Measurements from ENCODE around the gene TNRC6A. TPM values are rescaled to one million over a fixed set of nuclear protein-coding genes. Genes with fewer than 3 reads are reported as not detected.

TNRC6A gene
- total and polyA plus RNA-seq, 2 experiments from 2014 or later: 93.1 to 124 TPM

- no peak within 1 kb of the TSS for H2AFZ ChIP-seq
These were observed 116.5 kb downstream of the TNRC6A start, which contains the start of gene SLC5A11 for GRCh38 chr16:24845726-24846547. SLC5A11 (plus strand) TSS chr16:24845963; CDS start chr16:24858644, 12,681 bp downstream.

More at GRCh38 chr16:24845726-24846547, 116.5 kb downstream of the TNRC6A start, which contains the start of gene SLC5A11:
- H3K36me3 Mint-ChIP-seq (ENCODE audit: low read depth): no peaks in the 10 kb centered on the region
- Histone ChIP-seq H3K9me2 (ENCODE audit: insufficient read depth) (no peaks in the 10 kb centered on the region), H3K36me3 (ENCODE audit: insufficient read depth) (no peaks in the 10 kb centered on the region), H3F3A (replicated peaks; ENCODE audit: low read depth) (no peaks in the 10 kb centered on the region), H4K20me1 (replicated peaks; ENCODE audit: insufficient read depth) (no peaks in the 10 kb centered on the region), H3K79me2 (replicated peaks; ENCODE audit: insufficient read depth) (no peaks in the 10 kb centered on the region), H3K27me3 (ENCODE audit: insufficient read depth) (no peaks in the 10 kb centered on the region), H3K4me3 (no peak within 1 kb of the TSS), H3K27ac (ENCODE audit: low read depth) (no peak within 1 kb of the TSS), H3K4me2 (no peak within 1 kb of the TSS), H3K4me1 (ENCODE audit: insufficient read depth) (no peaks in the 10 kb centered on the region)
- no peaks in the 10 kb centered on the region for H3K4me1 Mint-ChIP-seq
- H3K27ac Mint-ChIP-seq: no peak within 1 kb of the TSS; the same call in 1 of the 2 replicates
- no peaks in the 10 kb centered on the region for H3K9me3 Mint-ChIP-seq
- no peak within 1 kb of the TSS for H3K4me3 Mint-ChIP-seq
- no peak for DNase-seq (ENCODE audit: low spot score)
- peak; percentile 22; the same call in 2 of the 3 replicates for ATAC-seq
- peaks cover 8% of the 10 kb centered on the region for H3K27me3 Mint-ChIP-seq (ENCODE audit: insufficient read depth, low read depth, poor library complexity)
- TF ChIP-seq POLR2AphosphoS5 (IDR thresholded peaks at IDR 0.05; ENCODE audit: low read depth): no peak
- TF ChIP-seq, protein P1, sequence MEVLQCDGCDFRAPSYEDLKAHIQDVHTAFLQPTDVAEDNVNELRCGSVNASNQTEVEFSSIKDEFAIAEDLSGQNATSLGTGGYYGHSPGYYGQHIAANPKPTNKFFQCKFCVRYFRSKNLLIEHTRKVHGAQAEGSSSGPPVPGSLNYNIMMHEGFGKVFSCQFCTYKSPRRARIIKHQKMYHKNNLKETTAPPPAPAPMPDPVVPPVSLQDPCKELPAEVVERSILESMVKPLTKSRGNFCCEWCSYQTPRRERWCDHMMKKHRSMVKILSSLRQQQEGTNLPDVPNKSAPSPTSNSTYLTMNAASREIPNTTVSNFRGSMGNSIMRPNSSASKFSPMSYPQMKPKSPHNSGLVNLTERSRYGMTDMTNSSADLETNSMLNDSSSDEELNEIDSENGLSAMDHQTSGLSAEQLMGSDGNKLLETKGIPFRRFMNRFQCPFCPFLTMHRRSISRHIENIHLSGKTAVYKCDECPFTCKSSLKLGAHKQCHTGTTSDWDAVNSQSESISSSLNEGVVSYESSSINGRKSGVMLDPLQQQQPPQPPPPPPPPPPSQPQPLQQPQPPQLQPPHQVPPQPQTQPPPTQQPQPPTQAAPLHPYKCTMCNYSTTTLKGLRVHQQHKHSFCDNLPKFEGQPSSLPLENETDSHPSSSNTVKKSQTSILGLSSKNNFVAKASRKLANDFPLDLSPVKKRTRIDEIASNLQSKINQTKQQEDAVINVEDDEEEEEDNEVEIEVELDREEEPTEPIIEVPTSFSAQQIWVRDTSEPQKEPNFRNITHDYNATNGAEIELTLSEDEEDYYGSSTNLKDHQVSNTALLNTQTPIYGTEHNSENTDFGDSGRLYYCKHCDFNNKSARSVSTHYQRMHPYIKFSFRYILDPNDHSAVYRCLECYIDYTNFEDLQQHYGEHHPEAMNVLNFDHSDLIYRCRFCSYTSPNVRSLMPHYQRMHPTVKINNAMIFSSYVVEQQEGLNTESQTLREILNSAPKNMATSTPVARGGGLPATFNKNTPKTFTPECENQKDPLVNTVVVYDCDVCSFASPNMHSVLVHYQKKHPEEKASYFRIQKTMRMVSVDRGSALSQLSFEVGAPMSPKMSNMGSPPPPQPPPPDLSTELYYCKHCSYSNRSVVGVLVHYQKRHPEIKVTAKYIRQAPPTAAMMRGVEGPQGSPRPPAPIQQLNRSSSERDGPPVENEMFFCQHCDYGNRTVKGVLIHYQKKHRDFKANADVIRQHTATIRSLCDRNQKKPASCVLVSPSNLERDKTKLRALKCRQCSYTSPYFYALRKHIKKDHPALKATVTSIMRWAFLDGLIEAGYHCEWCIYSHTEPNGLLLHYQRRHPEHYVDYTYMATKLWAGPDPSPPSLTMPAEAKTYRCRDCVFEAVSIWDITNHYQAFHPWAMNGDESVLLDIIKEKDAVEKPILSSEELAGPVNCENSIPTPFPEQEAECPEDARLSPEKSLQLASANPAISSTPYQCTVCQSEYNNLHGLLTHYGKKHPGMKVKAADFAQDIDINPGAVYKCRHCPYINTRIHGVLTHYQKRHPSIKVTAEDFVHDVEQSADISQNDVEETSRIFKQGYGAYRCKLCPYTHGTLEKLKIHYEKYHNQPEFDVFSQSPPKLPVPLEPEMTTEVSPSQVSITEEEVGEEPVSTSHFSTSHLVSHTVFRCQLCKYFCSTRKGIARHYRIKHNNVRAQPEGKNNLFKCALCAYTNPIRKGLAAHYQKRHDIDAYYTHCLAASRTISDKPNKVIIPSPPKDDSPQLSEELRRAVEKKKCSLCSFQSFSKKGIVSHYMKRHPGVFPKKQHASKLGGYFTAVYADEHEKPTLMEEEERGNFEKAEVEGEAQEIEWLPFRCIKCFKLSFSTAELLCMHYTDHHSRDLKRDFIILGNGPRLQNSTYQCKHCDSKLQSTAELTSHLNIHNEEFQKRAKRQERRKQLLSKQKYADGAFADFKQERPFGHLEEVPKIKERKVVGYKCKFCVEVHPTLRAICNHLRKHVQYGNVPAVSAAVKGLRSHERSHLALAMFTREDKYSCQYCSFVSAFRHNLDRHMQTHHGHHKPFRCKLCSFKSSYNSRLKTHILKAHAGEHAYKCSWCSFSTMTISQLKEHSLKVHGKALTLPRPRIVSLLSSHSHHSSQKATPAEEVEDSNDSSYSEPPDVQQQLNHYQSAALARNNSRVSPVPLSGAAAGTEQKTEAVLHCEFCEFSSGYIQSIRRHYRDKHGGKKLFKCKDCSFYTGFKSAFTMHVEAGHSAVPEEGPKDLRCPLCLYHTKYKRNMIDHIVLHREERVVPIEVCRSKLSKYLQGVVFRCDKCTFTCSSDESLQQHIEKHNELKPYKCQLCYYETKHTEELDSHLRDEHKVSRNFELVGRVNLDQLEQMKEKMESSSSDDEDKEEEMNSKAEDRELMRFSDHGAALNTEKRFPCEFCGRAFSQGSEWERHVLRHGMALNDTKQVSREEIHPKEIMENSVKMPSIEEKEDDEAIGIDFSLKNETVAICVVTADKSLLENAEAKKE (CRISPR knock-in tag; IDR thresholded peaks at IDR 0.05): no peak
- no peak for TF ChIP-seq EZH2 (IDR thresholded peaks at IDR 0.05; ENCODE audit: low read depth, unreplicated experiment)
- TF ChIP-seq JUNB (IDR thresholded peaks at IDR 0.05; ENCODE audit: unreplicated experiment): no peak
- TF ChIP-seq STAT1 (IDR thresholded peaks at IDR 0.05; ENCODE audit: unreplicated experiment): no peak
- TF ChIP-seq ETS1 (IDR thresholded peaks at IDR 0.05): no peak
- TF ChIP-seq, protein P2, sequence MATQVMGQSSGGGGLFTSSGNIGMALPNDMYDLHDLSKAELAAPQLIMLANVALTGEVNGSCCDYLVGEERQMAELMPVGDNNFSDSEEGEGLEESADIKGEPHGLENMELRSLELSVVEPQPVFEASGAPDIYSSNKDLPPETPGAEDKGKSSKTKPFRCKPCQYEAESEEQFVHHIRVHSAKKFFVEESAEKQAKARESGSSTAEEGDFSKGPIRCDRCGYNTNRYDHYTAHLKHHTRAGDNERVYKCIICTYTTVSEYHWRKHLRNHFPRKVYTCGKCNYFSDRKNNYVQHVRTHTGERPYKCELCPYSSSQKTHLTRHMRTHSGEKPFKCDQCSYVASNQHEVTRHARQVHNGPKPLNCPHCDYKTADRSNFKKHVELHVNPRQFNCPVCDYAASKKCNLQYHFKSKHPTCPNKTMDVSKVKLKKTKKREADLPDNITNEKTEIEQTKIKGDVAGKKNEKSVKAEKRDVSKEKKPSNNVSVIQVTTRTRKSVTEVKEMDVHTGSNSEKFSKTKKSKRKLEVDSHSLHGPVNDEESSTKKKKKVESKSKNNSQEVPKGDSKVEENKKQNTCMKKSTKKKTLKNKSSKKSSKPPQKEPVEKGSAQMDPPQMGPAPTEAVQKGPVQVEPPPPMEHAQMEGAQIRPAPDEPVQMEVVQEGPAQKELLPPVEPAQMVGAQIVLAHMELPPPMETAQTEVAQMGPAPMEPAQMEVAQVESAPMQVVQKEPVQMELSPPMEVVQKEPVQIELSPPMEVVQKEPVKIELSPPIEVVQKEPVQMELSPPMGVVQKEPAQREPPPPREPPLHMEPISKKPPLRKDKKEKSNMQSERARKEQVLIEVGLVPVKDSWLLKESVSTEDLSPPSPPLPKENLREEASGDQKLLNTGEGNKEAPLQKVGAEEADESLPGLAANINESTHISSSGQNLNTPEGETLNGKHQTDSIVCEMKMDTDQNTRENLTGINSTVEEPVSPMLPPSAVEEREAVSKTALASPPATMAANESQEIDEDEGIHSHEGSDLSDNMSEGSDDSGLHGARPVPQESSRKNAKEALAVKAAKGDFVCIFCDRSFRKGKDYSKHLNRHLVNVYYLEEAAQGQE (IDR thresholded peaks at IDR 0.05; ENCODE audit: unreplicated experiment): no peak
- no peak for TF ChIP-seq ZNF331 (CRISPR knock-in tag; IDR thresholded peaks at IDR 0.05; ENCODE audit: low read depth)
- TF ChIP-seq CREB1 (CRISPR knock-in tag; IDR thresholded peaks at IDR 0.05; ENCODE audit: low read depth): no peak
- TF ChIP-seq NANOG (IDR thresholded peaks at IDR 0.05; ENCODE audit: borderline replicate concordance): no peak
- TF ChIP-seq, protein P3, sequence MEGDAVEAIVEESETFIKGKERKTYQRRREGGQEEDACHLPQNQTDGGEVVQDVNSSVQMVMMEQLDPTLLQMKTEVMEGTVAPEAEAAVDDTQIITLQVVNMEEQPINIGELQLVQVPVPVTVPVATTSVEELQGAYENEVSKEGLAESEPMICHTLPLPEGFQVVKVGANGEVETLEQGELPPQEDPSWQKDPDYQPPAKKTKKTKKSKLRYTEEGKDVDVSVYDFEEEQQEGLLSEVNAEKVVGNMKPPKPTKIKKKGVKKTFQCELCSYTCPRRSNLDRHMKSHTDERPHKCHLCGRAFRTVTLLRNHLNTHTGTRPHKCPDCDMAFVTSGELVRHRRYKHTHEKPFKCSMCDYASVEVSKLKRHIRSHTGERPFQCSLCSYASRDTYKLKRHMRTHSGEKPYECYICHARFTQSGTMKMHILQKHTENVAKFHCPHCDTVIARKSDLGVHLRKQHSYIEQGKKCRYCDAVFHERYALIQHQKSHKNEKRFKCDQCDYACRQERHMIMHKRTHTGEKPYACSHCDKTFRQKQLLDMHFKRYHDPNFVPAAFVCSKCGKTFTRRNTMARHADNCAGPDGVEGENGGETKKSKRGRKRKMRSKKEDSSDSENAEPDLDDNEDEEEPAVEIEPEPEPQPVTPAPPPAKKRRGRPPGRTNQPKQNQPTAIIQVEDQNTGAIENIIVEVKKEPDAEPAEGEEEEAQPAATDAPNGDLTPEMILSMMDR (conservative IDR thresholded peaks at IDR 0.05; ENCODE audit: low read depth in 2 of 2): no peak
- TF ChIP-seq EZH2phosphoT487 (IDR thresholded peaks at IDR 0.05; ENCODE audit: unreplicated experiment): no peak
- no peak for TF ChIP-seq ZNF114 (CRISPR knock-in tag; IDR thresholded peaks at IDR 0.05)
